ENCODE measurements around the gene CGNL1.

The CGNL1 gene

GRCh38 chr15:57567891-57568290 lies 191.6 kb downstream of the CGNL1 start:
- no peak overlapping the region for H2AFZ ChIP-seq (ENCODE audit: low read length)
- H3K27me3 ChIP-seq (ENCODE audit: insufficient read depth, low read length, poor library complexity, severe bottlenecking) = no peaks in the 10 kb centered on the region
- H3K9me2 ChIP-seq (replicated peaks; ENCODE audit: low read depth, low read length) = no peaks in the 10 kb centered on the region
- no peaks in the 10 kb centered on the region for H3K79me2 ChIP-seq (ENCODE audit: insufficient read depth, low read length)
- no peaks in the 10 kb centered on the region for H4K20me1 ChIP-seq (ENCODE audit: insufficient read depth, low read length, poor library complexity, severe bottlenecking)
- H3K9ac ChIP-seq (ENCODE audit: low read depth, low read length, poor library complexity, severe bottlenecking) = no peak overlapping the region
- TF ChIP-seq CTCF (conservative IDR thresholded peaks at IDR 0.05; ENCODE audit: low read length) = no peak
- no peak for TF ChIP-seq EZH2phosphoT487 (IDR thresholded peaks at IDR 0.05; ENCODE audit: borderline replicate concordance)
- H3K36me3 ChIP-seq (ENCODE audit: insufficient read depth, low read length) = no peaks in the 10 kb centered on the region
- no peak overlapping the region for H3K4me3 ChIP-seq (ENCODE audit: low read length, poor library complexity, severe bottlenecking)
- H3K4me2 ChIP-seq (ENCODE audit: low read depth, low read length, poor library complexity, severe bottlenecking) = no peak overlapping the region
- H3K4me1 ChIP-seq (ENCODE audit: insufficient read depth, low read length, poor library complexity, severe bottlenecking) = peaks cover 4% of the 10 kb centered on the region
- no peaks in the 10 kb centered on the region for H3K9me3 ChIP-seq (ENCODE audit: insufficient read depth, low read depth, low read length)
- no peaks in the 10 kb centered on the region for H3F3A ChIP-seq (ENCODE audit: low read depth)

GRCh38 chr15:57568299-57568698 lies 192.0 kb downstream of the CGNL1 start:
- Histone ChIP-seq H3K4me1 (ENCODE audit: insufficient read depth, low read length, poor library complexity, severe bottlenecking) (peaks cover 4% of the 10 kb centered on the region), H2AFZ (ENCODE audit: low read length) (no peak overlapping the region), H3K9me3 (ENCODE audit: insufficient read depth, low read depth, low read length) (no peaks in the 10 kb centered on the region), H3K36me3 (ENCODE audit: insufficient read depth, low read length) (no peaks in the 10 kb centered on the region), H3K4me2 (ENCODE audit: low read depth, low read length, poor library complexity, severe bottlenecking) (no peak overlapping the region), H4K20me1 (ENCODE audit: insufficient read depth, low read length, poor library complexity, severe bottlenecking) (no peaks in the 10 kb centered on the region), H3K4me3 (ENCODE audit: low read length, poor library complexity, severe bottlenecking) (no peak overlapping the region), H3K9me2 (replicated peaks; ENCODE audit: low read depth, low read length) (no peaks in the 10 kb centered on the region), H3K79me2 (ENCODE audit: insufficient read depth, low read length) (no peaks in the 10 kb centered on the region), H3F3A (ENCODE audit: low read depth) (no peaks in the 10 kb centered on the region), H3K9ac (ENCODE audit: low read depth, low read length, poor library complexity, severe bottlenecking) (no peak overlapping the region), H3K27me3 (ENCODE audit: insufficient read depth, low read length, poor library complexity, severe bottlenecking) (no peaks in the 10 kb centered on the region)
- no peak for TF ChIP-seq CTCF (conservative IDR thresholded peaks at IDR 0.05; ENCODE audit: low read length)
- no peak for TF ChIP-seq EZH2phosphoT487 (IDR thresholded peaks at IDR 0.05; ENCODE audit: borderline replicate concordance)

- TF ChIP-seq EZH2phosphoT487 (IDR thresholded peaks at IDR 0.05; ENCODE audit: borderline replicate concordance) = no peak
- no peak for TF ChIP-seq CTCF (conservative IDR thresholded peaks at IDR 0.05; ENCODE audit: low read length)
- H3K36me3 ChIP-seq (ENCODE audit: insufficient read depth, low read length) = no peaks in the 10 kb centered on the region
- no peaks in the 10 kb centered on the region for H3K9me2 ChIP-seq (replicated peaks; ENCODE audit: low read depth, low read length)
- H3K79me2 ChIP-seq (ENCODE audit: insufficient read depth, low read length) = no peaks in the 10 kb centered on the region
- no peak overlapping the region for H3K9ac ChIP-seq (ENCODE audit: low read depth, low read length, poor library complexity, severe bottlenecking)
- no peak overlapping the region for H2AFZ ChIP-seq (ENCODE audit: low read length)
- no peak overlapping the region for H3K4me3 ChIP-seq (ENCODE audit: low read length, poor library complexity, severe bottlenecking)
- H4K20me1 ChIP-seq (ENCODE audit: insufficient read depth, low read length, poor library complexity, severe bottlenecking) = no peaks in the 10 kb centered on the region
- no peaks in the 10 kb centered on the region for H3F3A ChIP-seq (ENCODE audit: low read depth)
- H3K4me2 ChIP-seq (ENCODE audit: low read depth, low read length, poor library complexity, severe bottlenecking) = no peak overlapping the region
- peaks cover 3% of the 10 kb centered on the region for H3K4me1 ChIP-seq (ENCODE audit: insufficient read depth, low read length, poor library complexity, severe bottlenecking)
- no peaks in the 10 kb centered on the region for H3K27me3 ChIP-seq (ENCODE audit: insufficient read depth, low read length, poor library complexity, severe bottlenecking)
- H3K9me3 ChIP-seq (ENCODE audit: insufficient read depth, low read depth, low read length) = no peaks in the 10 kb centered on the region
These were observed 194.0 kb downstream of the CGNL1 start for GRCh38 chr15:57570340-57570739.

Data from Loucy (cell line).